ENCODE measurements around the gene PALLD.

GRCh38 chr4:168879188-168879587 is 382.3 kb downstream of the PALLD start:
- TF ChIP-seq CTCF (IDR thresholded peaks at IDR 0.05; ENCODE audit: low read depth, low read length) (no peak), MYC (IDR thresholded peaks at IDR 0.05; ENCODE audit: low read depth, low read length) (no peak), POLR2A (IDR thresholded peaks at IDR 0.05; ENCODE audit: extremely low read depth, insufficient read length) (no peak)
